Subcutaneous adipose tissue (tissue), 4 donors: ENCODE measurements around the gene ECHDC1. TPM values are rescaled to one million over a fixed set of nuclear protein-coding genes. Genes with fewer than 3 reads are reported as not detected.

Experiments used
- CTCF ChIP-seq: fragments of 450-650 bp; IDR thresholded peaks from one replicate; pipeline ENCODE4 v1.5.1; 2016; ENCODE audit warnings: low read depth, mild to moderate bottlenecking, control low read depth, antibody characterized with exemption, moderate library complexity
- total RNA-seq, 4 donors: library from RNA; depleted of rRNA; stranded (reverse); fragments of >200 nt; gene quantifications; one replicate each; pipeline ENCODE4 v1.1.0, GENCODE V29; 2016

Gene ECHDC1
- total RNA-seq, 4 donors from 2014 or later: 83.8 to 139 (median 122) TPM

- no peak for TF ChIP-seq CTCF
Measured at GRCh38 chr6:127382413-127382812, 39.0 kb upstream of the ECHDC1 start.

- no peak for TF ChIP-seq CTCF
Measured at GRCh38 chr6:127381384-127381783, 38.0 kb upstream of the ECHDC1 start.

GRCh38 chr6:127376685-127377084, 33.3 kb upstream of the ECHDC1 start:
- TF ChIP-seq CTCF: no peak

- no peak for TF ChIP-seq CTCF
Measured at GRCh38 chr6:127367023-127367375, 23.6 kb upstream of the ECHDC1 start.

GRCh38 chr6:127366282-127367022, 23.0 kb upstream of the ECHDC1 start:
- no peak for TF ChIP-seq CTCF

GRCh38 chr6:127365874-127366273, 22.5 kb upstream of the ECHDC1 start:
- no peak for TF ChIP-seq CTCF

GRCh38 chr6:127352524-127352923, 9.1 kb upstream of the ECHDC1 start:
- no peak for TF ChIP-seq CTCF
